Trophoblast cell (in vitro differentiated cells and primary cell): Measurements from ENCODE around the gene GSAP.

Source experiments
- DNase-seq, 2 donors: peaks; one replicate each; pipeline ENCODE4 v3.0.0-alpha.2; 2016
- H2AFZ ChIP-seq: 2 replicates; pipeline ENCODE4 v1.6.1; 2013; ENCODE audit warnings: low read length, moderate library complexity, mild to moderate bottlenecking; ENCODE audit not compliant: insufficient read depth, poor library complexity
- H2AK5ac ChIP-seq: 2 replicates; pipeline ENCODE4 v1.6.1; 2013; ENCODE audit warnings: mild to moderate bottlenecking, low read length
- H2BK120ac ChIP-seq: 2 replicates; pipeline ENCODE4 v1.6.1; 2013; ENCODE audit warnings: low read length, mild to moderate bottlenecking, moderate library complexity; ENCODE audit not compliant: insufficient read depth, poor library complexity
- H2BK12ac ChIP-seq: 2 replicates; pipeline ENCODE4 v1.6.1; 2013; ENCODE audit warnings: mild to moderate bottlenecking, low read length, moderate library complexity
- H2BK5ac ChIP-seq: 2 replicates; pipeline ENCODE4 v1.6.1; 2013; ENCODE audit warnings: low read length, low read depth, moderate library complexity, mild to moderate bottlenecking; ENCODE audit not compliant: poor library complexity
- H3K14ac ChIP-seq: 2 replicates; pipeline ENCODE4 v1.6.1; 2013; ENCODE audit warnings: mild to moderate bottlenecking, low read length
- H3K18ac ChIP-seq: 2 replicates; pipeline ENCODE4 v1.6.1; 2013; ENCODE audit warnings: mild to moderate bottlenecking, low read length
- H3K23ac ChIP-seq: 2 replicates; pipeline ENCODE4 v1.6.1; 2013; ENCODE audit warnings: low read length
- H3K27ac ChIP-seq: 2 replicates; pipeline ENCODE4 v1.5.1; 2013; ENCODE audit warnings: low read depth, mild to moderate bottlenecking, inconsistent platforms, low read length, moderate library complexity
- H3K27me3 ChIP-seq: 2 replicates; pipeline ENCODE4 v1.6.1; 2013; ENCODE audit warnings: inconsistent platforms, mild to moderate bottlenecking, low read length, moderate library complexity; ENCODE audit not compliant: insufficient read depth
- H3K36me3 ChIP-seq, 2 experiments: 1 replicate in 1 of 2; 2 replicates in 1 of 2; pipeline ENCODE4 v1.6.1; 2013; ENCODE audit warnings: low read length in 2 of 2, mild to moderate bottlenecking in 2 of 2, moderate library complexity in 1 of 2; ENCODE audit not compliant: insufficient read depth in 2 of 2, control insufficient read depth in 1 of 2
- H3K4ac ChIP-seq: 2 replicates; pipeline ENCODE4 v1.6.1; 2013; ENCODE audit warnings: low read depth, mild to moderate bottlenecking, low read length, moderate library complexity
- H3K4me1 ChIP-seq, 2 experiments: 1 replicate in 1 of 2; 2 replicates in 1 of 2; pipeline ENCODE4 v1.6.1; 2013; ENCODE audit warnings: low read length in 2 of 2, mild to moderate bottlenecking in 2 of 2, moderate library complexity in 1 of 2; ENCODE audit not compliant: insufficient read depth in 2 of 2, control insufficient read depth in 1 of 2
- H3K4me2 ChIP-seq: 2 replicates; pipeline ENCODE4 v1.6.1; 2013; ENCODE audit warnings: inconsistent platforms, mild to moderate bottlenecking, low read length, moderate library complexity
- H3K4me3 ChIP-seq: 2 replicates; pipeline ENCODE4 v1.5.1; 2013; ENCODE audit warnings: mild to moderate bottlenecking, low read depth, low read length, inconsistent platforms
- H3K79me1 ChIP-seq: one replicate; pipeline ENCODE4 v1.6.1; 2013; ENCODE audit warnings: low read length
- H3K79me2 ChIP-seq: 2 replicates; pipeline ENCODE4 v1.6.1; 2013; ENCODE audit warnings: low read length, mild to moderate bottlenecking; ENCODE audit not compliant: control insufficient read depth, insufficient read depth, poor library complexity
- H3K9ac ChIP-seq: 2 replicates; pipeline ENCODE4 v1.6.1; 2013; ENCODE audit warnings: mild to moderate bottlenecking, low read length
- H3K9me3 ChIP-seq: 2 replicates; pipeline ENCODE4 v1.6.1; 2013; ENCODE audit warnings: low read depth, mild to moderate bottlenecking, control low read depth, inconsistent platforms, low read length; ENCODE audit not compliant: insufficient read depth
- H4K12ac ChIP-seq: 2 replicates; pipeline ENCODE4 v1.6.1; 2013; ENCODE audit warnings: low read depth, mild to moderate bottlenecking, low read length, moderate library complexity
- H4K8ac ChIP-seq: 2 replicates; pipeline ENCODE4 v1.6.1; 2013; ENCODE audit warnings: low read depth, mild to moderate bottlenecking, low read length, moderate library complexity
- H4K91ac ChIP-seq: one replicate; pipeline ENCODE4 v1.6.1; 2013; ENCODE audit warnings: low read depth, mild to moderate bottlenecking, low read length, moderate library complexity
- WGBS: extraction: QIAGEN DNeasy Blood & Tissue Kit; methylation state at CpG from one replicate; pipeline ENCODE4 v1.1.7; 2013; ENCODE audit warnings: missing lambda C conversion rate; ENCODE audit not compliant: insufficient read length, insufficient coverage; ENCODE audit errors: extremely low coverage; 5-methylcytosine and 5-hydroxymethylcytosine counted together

The GSAP gene

GRCh38 chr7:77401002-77401401 is 15.1 kb downstream of the GSAP start:
- Histone ChIP-seq H4K91ac (no peak overlapping the region), H3K18ac (no peak overlapping the region), H3K4me1 (no peaks in the 10 kb centered on the region), H3K79me2 (no peaks in the 10 kb centered on the region), H3K9ac (no peak overlapping the region), H2AFZ (no peak overlapping the region), H3K27me3 (no peaks in the 10 kb centered on the region), H3K79me1 (no peaks in the 10 kb centered on the region), H3K9me3 (no peaks in the 10 kb centered on the region), H2BK120ac (no peak overlapping the region), H2AK5ac (no peak overlapping the region), H4K12ac (no peak overlapping the region), H3K4me2 (no peak overlapping the region), H3K14ac (no peak overlapping the region), H3K4ac (no peak overlapping the region), H3K27ac (no peak overlapping the region), H2BK12ac (no peak overlapping the region), H3K4me3 (no peak overlapping the region), H2BK5ac (no peak overlapping the region), H3K23ac (no peak overlapping the region), H4K8ac (no peak overlapping the region), H3K36me3 (no peaks in the 10 kb centered on the region)
- no CpG with 5 or more reads among the region's 2 CpGs for WGBS
- DNase-seq, result no peak

GRCh38 chr7:77399816-77400215 is 16.3 kb downstream of the GSAP start:
- no peak overlapping the region for H4K8ac ChIP-seq
- no peaks in the 10 kb centered on the region for H3K36me3 ChIP-seq

GRCh38 chr7:77396894-77397547 is 19.1 kb downstream of the GSAP start:
- H4K91ac ChIP-seq, result no peak overlapping the region

More at GRCh38 chr7:77399816-77400215, 16.3 kb downstream of the GSAP start:
- H3K9ac ChIP-seq, result no peak overlapping the region
- H3K14ac ChIP-seq, result no peak overlapping the region
- no peak overlapping the region for H3K27ac ChIP-seq
- no peaks in the 10 kb centered on the region for H3K27me3 ChIP-seq
- no peak overlapping the region for H2AFZ ChIP-seq
- H3K4me1 ChIP-seq, result no peaks in the 10 kb centered on the region
- no peaks in the 10 kb centered on the region for H3K79me1 ChIP-seq
- no peaks in the 10 kb centered on the region for H3K9me3 ChIP-seq
- H2AK5ac ChIP-seq, result no peak overlapping the region
- H3K18ac ChIP-seq, result no peak overlapping the region
- no peak overlapping the region for H2BK12ac ChIP-seq
- H3K4me3 ChIP-seq, result no peak overlapping the region
- H4K91ac ChIP-seq, result no peak overlapping the region
- no peaks in the 10 kb centered on the region for H3K79me2 ChIP-seq
- H3K23ac ChIP-seq, result no peak overlapping the region
- no peak for DNase-seq
- no peak overlapping the region for H2BK5ac ChIP-seq
- H3K4ac ChIP-seq, result no peak overlapping the region
- H2BK120ac ChIP-seq, result no peak overlapping the region
- H3K4me2 ChIP-seq, result no peak overlapping the region
- no CpG with 5 or more reads among the region's 2 CpGs for WGBS
- no peak overlapping the region for H4K12ac ChIP-seq

GRCh38 chr7:77395626-77396025 is 20.5 kb downstream of the GSAP start:
- H3K18ac ChIP-seq, result no peak overlapping the region
- no peak overlapping the region for H4K91ac ChIP-seq
- DNase-seq, result no peak
- H2BK120ac ChIP-seq, result no peak overlapping the region
- H3K27ac ChIP-seq, result no peak overlapping the region
- no peak overlapping the region for H3K14ac ChIP-seq
- no peak overlapping the region for H3K4me2 ChIP-seq
- no CpG with 5 or more reads among the region's 1 CpG for WGBS
- H3K79me1 ChIP-seq, result no peaks in the 10 kb centered on the region
- H3K23ac ChIP-seq, result no peak overlapping the region
- H3K27me3 ChIP-seq, result no peaks in the 10 kb centered on the region
- H3K4me3 ChIP-seq, result no peak overlapping the region
- no peaks in the 10 kb centered on the region for H3K4me1 ChIP-seq
- H3K79me2 ChIP-seq, result no peaks in the 10 kb centered on the region
- no peak overlapping the region for H3K4ac ChIP-seq
- no peak overlapping the region for H2BK12ac ChIP-seq
- H3K9me3 ChIP-seq, result no peaks in the 10 kb centered on the region
- no peak overlapping the region for H2AFZ ChIP-seq
- H3K9ac ChIP-seq, result no peak overlapping the region
- no peak overlapping the region for H2BK5ac ChIP-seq
- no peak overlapping the region for H2AK5ac ChIP-seq
- H4K8ac ChIP-seq, result no peak overlapping the region
- no peak overlapping the region for H4K12ac ChIP-seq
- H3K36me3 ChIP-seq, result no peaks in the 10 kb centered on the region

More at GRCh38 chr7:77396894-77397547, 19.1 kb downstream of the GSAP start:
- no peak overlapping the region for H3K14ac ChIP-seq
- no peaks in the 10 kb centered on the region for H3K27me3 ChIP-seq
- H3K9ac ChIP-seq, result no peak overlapping the region
- no peak overlapping the region for H3K27ac ChIP-seq
- H3K9me3 ChIP-seq, result no peaks in the 10 kb centered on the region
- no peak overlapping the region for H2BK12ac ChIP-seq
- no CpG with 5 or more reads among the region's 2 CpGs for WGBS
- H3K36me3 ChIP-seq, result no peaks in the 10 kb centered on the region
- no peak overlapping the region for H3K4ac ChIP-seq
- no peak for DNase-seq
- H2AFZ ChIP-seq, result no peak overlapping the region
- H2AK5ac ChIP-seq, result no peak overlapping the region
- H2BK120ac ChIP-seq, result no peak overlapping the region
- no peak overlapping the region for H2BK5ac ChIP-seq
- no peak overlapping the region for H3K4me3 ChIP-seq
- no peak overlapping the region for H3K23ac ChIP-seq
- no peaks in the 10 kb centered on the region for H3K4me1 ChIP-seq
- H3K79me2 ChIP-seq, result no peaks in the 10 kb centered on the region
- no peak overlapping the region for H3K4me2 ChIP-seq
- H3K18ac ChIP-seq, result no peak overlapping the region
- no peaks in the 10 kb centered on the region for H3K79me1 ChIP-seq
- no peak overlapping the region for H4K8ac ChIP-seq
- H4K12ac ChIP-seq, result no peak overlapping the region
